Ishikawa (cell line): ENCODE measurements around the gene SUCNR1.

Experiments used
- CEBPB ChIP-seq: IDR thresholded peaks from 2 replicates; pipeline ENCODE4 v1.6.1; 2012
- CREB1 ChIP-seq: IDR thresholded peaks from 2 replicates; pipeline ENCODE4 v1.6.1; 2012; ENCODE audit warnings: low read depth
- EGR1 ChIP-seq: IDR thresholded peaks from 2 replicates; pipeline ENCODE4 v1.6.1; 2012
- EP300 ChIP-seq: IDR thresholded peaks from 2 replicates; pipeline ENCODE4 v1.6.1; 2012; ENCODE audit warnings: borderline replicate concordance
- FOXM1 ChIP-seq: IDR thresholded peaks from 2 replicates; pipeline ENCODE4 v1.6.1; 2012; ENCODE audit warnings: low read depth, borderline replicate concordance
- MAX ChIP-seq: IDR thresholded peaks from 2 replicates; pipeline ENCODE4 v1.6.1; 2012
- NFIC ChIP-seq: IDR thresholded peaks from 2 replicates; pipeline ENCODE4 v1.6.1; 2012
- RAD21 ChIP-seq: IDR thresholded peaks from 2 replicates; pipeline ENCODE4 v1.6.1; 2012; ENCODE audit warnings: low read depth
- TAF1 ChIP-seq: IDR thresholded peaks from 2 replicates; pipeline ENCODE4 v1.6.1; 2012; ENCODE audit warnings: low read depth, mild to moderate bottlenecking
- TCF12 ChIP-seq: IDR thresholded peaks from 2 replicates; pipeline ENCODE4 v1.6.1; 2012; ENCODE audit warnings: low read depth
- TEAD4 ChIP-seq: IDR thresholded peaks from 2 replicates; pipeline ENCODE4 v1.6.1; 2012
- USF1 ChIP-seq: IDR thresholded peaks from 2 replicates; pipeline ENCODE4 v1.6.1; 2012
- YY1 ChIP-seq: IDR thresholded peaks from 2 replicates; pipeline ENCODE4 v1.6.1; 2012; ENCODE audit warnings: low read depth
- ZBTB7A ChIP-seq: IDR thresholded peaks from 2 replicates; pipeline ENCODE4 v1.6.1; 2012; ENCODE audit warnings: low read depth
- TF ChIP-seq, protein P1 (sequence below): IDR thresholded peaks from 2 replicates; pipeline ENCODE4 v1.6.1; 2012; ENCODE audit warnings: low read depth, mild to moderate bottlenecking

SUCNR1 gene

DNA sequence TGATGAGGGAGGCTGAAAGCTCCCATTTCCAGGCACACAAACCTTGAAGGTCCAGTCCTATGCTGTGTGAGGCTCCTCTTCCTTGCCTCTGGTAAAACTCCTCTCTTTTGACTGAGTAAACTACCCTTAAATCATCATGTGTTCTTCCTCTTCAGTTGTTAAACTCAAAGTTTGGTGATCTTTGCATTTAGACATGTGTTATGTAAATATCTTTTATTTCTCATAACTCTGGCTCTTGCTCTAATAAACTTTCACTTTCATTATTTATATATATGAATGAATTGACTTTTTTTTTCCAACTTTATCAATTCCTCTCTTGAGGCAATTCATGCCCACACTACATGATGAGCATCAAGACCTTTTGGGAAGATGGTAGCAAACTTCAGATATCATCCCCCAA, 26.6 kb downstream of the SUCNR1 start:
- TF ChIP-seq TCF12 (no peak), USF1 (no peak), YY1 (no peak), EGR1 (no peak), CEBPB (no peak), EP300 (no peak), CREB1 (no peak), FOXM1 (no peak), MAX (no peak), NFIC (no peak), TEAD4 (no peak), RAD21 (no peak), ZBTB7A (no peak), TAF1 (no peak)
- TF ChIP-seq, protein P1, sequence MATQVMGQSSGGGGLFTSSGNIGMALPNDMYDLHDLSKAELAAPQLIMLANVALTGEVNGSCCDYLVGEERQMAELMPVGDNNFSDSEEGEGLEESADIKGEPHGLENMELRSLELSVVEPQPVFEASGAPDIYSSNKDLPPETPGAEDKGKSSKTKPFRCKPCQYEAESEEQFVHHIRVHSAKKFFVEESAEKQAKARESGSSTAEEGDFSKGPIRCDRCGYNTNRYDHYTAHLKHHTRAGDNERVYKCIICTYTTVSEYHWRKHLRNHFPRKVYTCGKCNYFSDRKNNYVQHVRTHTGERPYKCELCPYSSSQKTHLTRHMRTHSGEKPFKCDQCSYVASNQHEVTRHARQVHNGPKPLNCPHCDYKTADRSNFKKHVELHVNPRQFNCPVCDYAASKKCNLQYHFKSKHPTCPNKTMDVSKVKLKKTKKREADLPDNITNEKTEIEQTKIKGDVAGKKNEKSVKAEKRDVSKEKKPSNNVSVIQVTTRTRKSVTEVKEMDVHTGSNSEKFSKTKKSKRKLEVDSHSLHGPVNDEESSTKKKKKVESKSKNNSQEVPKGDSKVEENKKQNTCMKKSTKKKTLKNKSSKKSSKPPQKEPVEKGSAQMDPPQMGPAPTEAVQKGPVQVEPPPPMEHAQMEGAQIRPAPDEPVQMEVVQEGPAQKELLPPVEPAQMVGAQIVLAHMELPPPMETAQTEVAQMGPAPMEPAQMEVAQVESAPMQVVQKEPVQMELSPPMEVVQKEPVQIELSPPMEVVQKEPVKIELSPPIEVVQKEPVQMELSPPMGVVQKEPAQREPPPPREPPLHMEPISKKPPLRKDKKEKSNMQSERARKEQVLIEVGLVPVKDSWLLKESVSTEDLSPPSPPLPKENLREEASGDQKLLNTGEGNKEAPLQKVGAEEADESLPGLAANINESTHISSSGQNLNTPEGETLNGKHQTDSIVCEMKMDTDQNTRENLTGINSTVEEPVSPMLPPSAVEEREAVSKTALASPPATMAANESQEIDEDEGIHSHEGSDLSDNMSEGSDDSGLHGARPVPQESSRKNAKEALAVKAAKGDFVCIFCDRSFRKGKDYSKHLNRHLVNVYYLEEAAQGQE: no peak

- TF ChIP-seq EP300: no peak
- no peak for TF ChIP-seq TCF12
- TF ChIP-seq, protein P1: no peak
- TF ChIP-seq ZBTB7A: no peak
- no peak for TF ChIP-seq CEBPB
- no peak for TF ChIP-seq EGR1
- TF ChIP-seq TEAD4: no peak
- no peak for TF ChIP-seq MAX
- TF ChIP-seq YY1: no peak
- TF ChIP-seq FOXM1: no peak
- TF ChIP-seq TAF1: no peak
- no peak for TF ChIP-seq USF1
- no peak for TF ChIP-seq CREB1
- no peak for TF ChIP-seq RAD21
These were observed 27.0 kb downstream of the SUCNR1 start for GRCh38 chr3:151900460-151900859.

DNA sequence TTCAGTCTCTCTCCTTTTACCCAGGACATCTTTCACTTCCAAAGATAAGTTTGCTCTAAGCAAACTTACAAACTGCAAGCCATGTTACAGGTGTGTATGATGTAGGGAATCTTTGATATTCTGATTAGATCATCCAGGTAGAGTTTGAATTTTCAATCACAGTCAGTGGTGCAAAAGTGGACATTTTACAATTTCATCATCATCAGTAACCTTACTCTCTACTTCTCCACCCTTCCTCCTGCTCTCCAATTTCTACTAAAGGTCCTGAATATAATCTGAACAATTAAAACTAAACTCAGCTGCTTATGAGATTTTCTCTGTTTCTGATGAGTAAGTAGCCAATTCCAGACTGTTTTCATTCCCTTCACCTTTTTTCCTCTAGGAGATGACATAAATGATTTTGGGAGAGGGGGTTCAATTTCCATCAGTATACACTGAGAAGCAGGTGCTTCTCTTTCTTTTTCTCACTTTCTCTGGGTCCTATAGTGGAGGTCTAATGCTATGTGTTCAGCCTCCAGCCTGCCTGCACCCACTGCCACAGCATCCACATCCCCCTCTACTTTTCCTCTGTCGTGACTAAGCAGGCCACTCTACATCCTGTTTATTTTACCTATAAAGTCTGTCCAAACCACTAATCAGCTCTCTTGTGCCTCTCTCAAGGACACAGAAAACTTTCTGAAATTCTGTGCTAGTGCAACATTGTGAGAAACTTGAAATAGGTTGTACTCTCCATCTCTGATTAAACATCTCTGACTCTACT, 27.6 kb downstream of the SUCNR1 start:
- TF ChIP-seq TCF12: no peak
- no peak for TF ChIP-seq MAX
- TF ChIP-seq CEBPB: no peak
- TF ChIP-seq FOXM1: no peak
- TF ChIP-seq CREB1: no peak
- TF ChIP-seq EP300: no peak
- TF ChIP-seq YY1: no peak
- TF ChIP-seq RAD21: no peak
- no peak for TF ChIP-seq TAF1
- no peak for TF ChIP-seq EGR1
- no peak for TF ChIP-seq ZBTB7A

- TF ChIP-seq TEAD4: no peak
- no peak for TF ChIP-seq EGR1
- TF ChIP-seq MAX: no peak
- TF ChIP-seq CREB1: no peak
- no peak for TF ChIP-seq TCF12
- no peak for TF ChIP-seq YY1
- TF ChIP-seq, protein P1: no peak
- no peak for TF ChIP-seq NFIC
- no peak for TF ChIP-seq ZBTB7A
- TF ChIP-seq CEBPB: no peak
- no peak for TF ChIP-seq TAF1
- no peak for TF ChIP-seq EP300
- TF ChIP-seq USF1: no peak
- TF ChIP-seq FOXM1: no peak
- no peak for TF ChIP-seq RAD21
These were observed 28.3 kb downstream of the SUCNR1 start for GRCh38 chr3:151901644-151902285.
